Type B pancreatic cell (in vitro differentiated cells): ENCODE measurements around the gene ZCCHC24. TPM values are rescaled to one million over a fixed set of nuclear protein-coding genes. Genes with fewer than 3 reads are reported as not detected.

Source experiments
- DNase-seq: peaks from one replicate; pipeline ENCODE4 v3.0.0; 2021; ENCODE audit warnings: mixed read lengths; ENCODE audit not compliant: unreplicated experiment; ENCODE audit errors: extremely low spot score
- H3K27ac Mint-ChIP-seq: 2 replicates; pipeline ENCODE4 v1.8.0; 2021; ENCODE audit warnings: mild to moderate bottlenecking, mixed read lengths
- H3K27me3 Mint-ChIP-seq: 2 replicates; pipeline ENCODE4 v1.8.0; 2021; ENCODE audit warnings: mixed read lengths
- H3K36me3 Mint-ChIP-seq: 2 replicates; pipeline ENCODE4 v1.8.0; 2021; ENCODE audit warnings: mixed read lengths
- H3K4me1 Mint-ChIP-seq: one replicate; pipeline ENCODE4 v1.8.0; 2021; ENCODE audit warnings: mixed read lengths; ENCODE audit not compliant: unreplicated experiment
- H3K4me3 Mint-ChIP-seq: 2 replicates; pipeline ENCODE4 v1.8.0; 2021; ENCODE audit warnings: mild to moderate bottlenecking, mixed read lengths
- H3K9me3 Mint-ChIP-seq: 2 replicates; pipeline ENCODE4 v1.8.0; 2021; ENCODE audit warnings: mixed read lengths
- total RNA-seq: library from RNA; stranded (reverse); gene quantifications from 2 replicates; pipeline ENCODE4 v1.2.1, GENCODE V29; 2021; ENCODE audit warnings: low replicate concordance
- TF ChIP-seq, protein P1 (sequence below): fragments of 200-600 bp; sonication (generic); conservative IDR thresholded peaks from 2 replicates; pipeline ENCODE4 v1.5.0; 2021; ENCODE audit warnings: antibody characterized with exemption, mild to moderate bottlenecking

Gene ZCCHC24
- total RNA-seq, 1 donor from 2014 or later = 29.1 TPM

DNA sequence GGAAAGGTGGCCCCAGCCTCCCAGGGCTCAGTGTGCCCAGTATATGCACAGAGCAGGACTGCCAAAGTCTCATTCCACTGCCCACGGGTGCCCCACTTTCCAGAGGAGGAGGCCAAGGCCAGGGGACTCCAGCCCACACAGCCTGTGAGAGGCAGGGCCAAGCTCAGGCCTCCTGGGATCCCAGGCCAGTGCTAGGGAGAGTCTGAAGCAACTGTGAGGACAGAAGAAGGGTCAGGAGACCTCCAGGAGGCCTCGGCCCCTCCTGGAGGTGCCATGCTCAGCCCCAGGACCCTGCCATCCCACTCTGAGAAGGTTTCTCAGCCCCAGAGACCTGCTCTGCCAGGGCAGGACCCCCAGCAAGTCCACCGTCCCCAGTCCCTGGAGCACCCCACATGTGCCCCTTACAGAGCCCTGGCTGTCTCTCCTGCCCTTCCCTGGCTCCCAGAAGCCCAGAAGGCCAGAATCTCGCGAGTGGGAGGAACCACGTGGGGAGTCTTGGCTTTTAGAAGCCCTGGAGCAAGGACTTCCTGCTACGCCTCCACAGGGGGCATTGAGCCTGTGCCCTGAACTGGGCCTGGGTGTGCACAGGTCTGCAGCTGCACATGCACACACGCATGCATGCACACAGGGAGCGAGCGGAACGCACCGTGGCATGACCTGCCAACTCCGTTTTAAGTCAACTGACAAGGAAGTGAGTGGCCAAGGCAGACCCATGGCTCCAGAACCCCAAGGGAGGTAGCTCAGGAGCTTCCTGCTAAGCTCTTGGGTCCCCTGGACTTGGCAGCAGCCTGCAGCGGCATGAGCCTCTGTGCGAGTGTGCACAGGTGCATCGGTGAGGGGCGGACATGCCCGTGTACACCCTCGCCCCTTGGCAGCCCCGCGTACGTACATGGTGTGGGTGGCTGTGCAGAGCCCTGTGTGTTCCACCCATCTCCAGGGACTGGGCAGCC is 33.6 kb downstream of the ZCCHC24 start:
- H3K36me3 Mint-ChIP-seq = peaks cover 8% of the 10 kb centered on the region
- TF ChIP-seq, protein P1, sequence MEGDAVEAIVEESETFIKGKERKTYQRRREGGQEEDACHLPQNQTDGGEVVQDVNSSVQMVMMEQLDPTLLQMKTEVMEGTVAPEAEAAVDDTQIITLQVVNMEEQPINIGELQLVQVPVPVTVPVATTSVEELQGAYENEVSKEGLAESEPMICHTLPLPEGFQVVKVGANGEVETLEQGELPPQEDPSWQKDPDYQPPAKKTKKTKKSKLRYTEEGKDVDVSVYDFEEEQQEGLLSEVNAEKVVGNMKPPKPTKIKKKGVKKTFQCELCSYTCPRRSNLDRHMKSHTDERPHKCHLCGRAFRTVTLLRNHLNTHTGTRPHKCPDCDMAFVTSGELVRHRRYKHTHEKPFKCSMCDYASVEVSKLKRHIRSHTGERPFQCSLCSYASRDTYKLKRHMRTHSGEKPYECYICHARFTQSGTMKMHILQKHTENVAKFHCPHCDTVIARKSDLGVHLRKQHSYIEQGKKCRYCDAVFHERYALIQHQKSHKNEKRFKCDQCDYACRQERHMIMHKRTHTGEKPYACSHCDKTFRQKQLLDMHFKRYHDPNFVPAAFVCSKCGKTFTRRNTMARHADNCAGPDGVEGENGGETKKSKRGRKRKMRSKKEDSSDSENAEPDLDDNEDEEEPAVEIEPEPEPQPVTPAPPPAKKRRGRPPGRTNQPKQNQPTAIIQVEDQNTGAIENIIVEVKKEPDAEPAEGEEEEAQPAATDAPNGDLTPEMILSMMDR = no peak
- no peak overlapping the region for H3K27ac Mint-ChIP-seq
- peaks cover 28% of the 10 kb centered on the region for H3K4me1 Mint-ChIP-seq
- peaks cover 3% of the 10 kb centered on the region for H3K27me3 Mint-ChIP-seq
- H3K4me3 Mint-ChIP-seq = no peak overlapping the region
- no peak for DNase-seq
- no peaks in the 10 kb centered on the region for H3K9me3 Mint-ChIP-seq

DNA sequence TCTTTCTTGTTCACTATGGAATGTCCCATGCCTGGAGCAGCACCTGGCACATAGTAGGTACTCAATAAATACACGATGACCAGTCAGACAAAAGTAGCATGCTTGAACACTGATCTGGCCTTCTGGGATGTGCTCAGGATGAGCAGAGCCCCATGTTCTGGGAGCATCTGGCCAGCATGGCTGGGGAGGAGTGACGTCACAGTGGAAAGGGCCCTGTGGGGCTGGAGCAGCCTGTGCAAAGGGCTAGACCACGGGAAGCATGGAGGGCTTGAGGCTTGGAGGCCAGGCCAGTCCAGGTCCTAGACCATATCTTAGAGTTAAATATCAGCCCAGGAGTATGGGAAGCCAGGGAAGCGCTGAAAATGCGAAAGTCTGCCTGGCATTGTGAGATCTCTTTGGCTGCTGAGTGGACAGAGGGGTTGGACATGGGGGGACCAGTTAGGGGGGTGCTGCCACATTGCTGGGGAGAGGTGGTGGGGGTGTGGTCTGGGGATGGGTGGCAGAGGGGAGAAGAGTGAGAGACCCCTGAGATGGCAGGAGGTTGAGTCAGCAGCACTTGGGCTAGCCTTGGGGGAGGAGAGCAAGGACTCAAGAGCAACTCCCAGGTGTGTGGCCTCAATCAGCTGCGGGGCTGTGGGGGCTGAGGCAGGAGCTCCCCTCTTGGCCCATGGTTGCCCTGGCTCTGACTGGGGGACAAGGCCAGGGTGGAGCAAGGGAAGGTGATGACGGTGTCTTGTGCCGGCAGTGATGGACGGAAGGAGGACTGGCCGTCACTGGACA is 34.9 kb downstream of the ZCCHC24 start:
- no peak overlapping the region for H3K27ac Mint-ChIP-seq
- TF ChIP-seq, protein P1 = no peak
- H3K9me3 Mint-ChIP-seq = no peaks in the 10 kb centered on the region
- peaks cover 3% of the 10 kb centered on the region for H3K27me3 Mint-ChIP-seq
- DNase-seq = no peak
- H3K36me3 Mint-ChIP-seq = peaks cover 8% of the 10 kb centered on the region
- no peak overlapping the region for H3K4me3 Mint-ChIP-seq
- peaks cover 34% of the 10 kb centered on the region for H3K4me1 Mint-ChIP-seq

DNA sequence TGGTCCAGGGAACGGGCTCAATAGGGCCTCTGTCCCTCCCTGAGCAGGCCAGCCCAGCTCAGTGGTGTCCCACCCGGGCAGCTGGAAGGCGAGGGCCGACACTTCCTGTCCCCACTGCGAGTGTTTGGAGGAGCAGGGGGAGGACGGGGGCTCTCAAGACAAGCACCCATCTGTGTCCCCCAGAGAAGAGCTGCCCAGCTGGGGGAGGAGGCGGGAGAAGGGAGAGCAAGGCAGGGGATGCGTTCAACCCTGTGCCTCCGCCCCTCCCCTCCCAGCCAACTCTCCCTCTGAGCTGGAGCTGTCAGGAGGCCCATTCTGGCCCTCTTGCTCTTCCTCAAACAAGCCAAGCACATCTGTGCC is 35.7 kb downstream of the ZCCHC24 start:
- Mint-ChIP-seq H3K4me1 (peaks cover 42% of the 10 kb centered on the region), H3K27ac (no peak overlapping the region), H3K36me3 (peaks cover 8% of the 10 kb centered on the region), H3K9me3 (no peaks in the 10 kb centered on the region), H3K27me3 (peaks cover 3% of the 10 kb centered on the region), H3K4me3 (no peak overlapping the region)
- TF ChIP-seq, protein P1 = no peak
- DNase-seq = no peak

DNA sequence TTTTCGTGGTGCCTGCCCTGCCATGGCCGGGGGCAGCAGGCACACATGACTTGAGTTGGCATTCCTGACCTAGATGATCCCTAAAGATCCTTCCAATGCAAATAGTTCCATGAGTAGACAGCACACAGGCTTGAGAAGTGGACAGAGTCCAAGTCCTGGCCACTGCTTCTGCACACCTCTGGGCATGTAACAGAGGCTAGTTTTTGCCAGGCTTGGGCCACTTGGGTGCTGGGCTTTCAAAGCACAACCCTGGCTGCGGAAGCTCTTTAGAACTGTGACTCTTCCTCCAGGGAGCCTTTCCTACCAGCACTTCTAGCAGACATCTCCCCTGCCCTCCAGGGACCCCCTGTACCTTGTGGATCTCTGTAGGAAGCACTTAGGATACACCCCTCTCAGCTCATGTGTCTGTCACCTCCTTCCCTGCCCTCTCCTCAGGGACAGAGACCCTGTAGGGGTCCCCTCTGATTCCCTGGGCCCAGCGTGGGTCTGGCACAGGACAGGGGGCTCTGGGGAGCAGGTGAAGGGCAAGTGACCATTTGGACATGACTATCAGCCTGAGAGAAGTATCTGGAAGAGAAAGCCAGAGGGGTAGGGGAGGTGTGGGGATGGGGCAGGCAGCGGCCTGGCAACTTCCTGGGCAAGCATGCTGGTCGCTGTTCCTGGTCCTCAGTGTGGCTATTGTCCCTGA is 36.2 kb downstream of the ZCCHC24 start:
- no peak overlapping the region for H3K4me3 Mint-ChIP-seq
- H3K36me3 Mint-ChIP-seq = peaks cover 8% of the 10 kb centered on the region
- TF ChIP-seq, protein P1 = no peak
- H3K27ac Mint-ChIP-seq = no peak overlapping the region
- H3K4me1 Mint-ChIP-seq = peaks cover 48% of the 10 kb centered on the region
- H3K27me3 Mint-ChIP-seq = peaks cover 3% of the 10 kb centered on the region
- H3K9me3 Mint-ChIP-seq = no peaks in the 10 kb centered on the region
- DNase-seq = no peak
